Measurements from ENCODE around the gene SEMA6D.

The SEMA6D gene

DNA sequence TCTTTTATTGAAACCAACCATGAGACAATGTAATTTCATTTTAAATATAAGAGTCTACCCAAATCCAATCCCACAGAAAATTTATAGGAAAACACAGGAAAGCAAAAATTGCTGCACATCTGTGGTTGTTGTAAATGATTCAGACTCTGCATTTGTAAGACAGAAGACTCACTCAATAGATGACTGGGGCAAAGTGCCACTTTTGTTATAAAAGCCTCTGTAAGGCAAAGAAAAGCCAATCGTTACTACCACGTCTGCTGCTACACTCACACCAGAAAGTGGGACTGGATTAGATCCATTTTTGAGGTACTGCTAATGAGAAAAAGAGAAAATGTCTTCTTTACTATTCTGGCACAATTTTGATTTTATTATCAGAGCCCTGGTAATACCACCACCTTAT is 74.9 kb downstream of the SEMA6D start:
- no peak for DNase-seq

DNA sequence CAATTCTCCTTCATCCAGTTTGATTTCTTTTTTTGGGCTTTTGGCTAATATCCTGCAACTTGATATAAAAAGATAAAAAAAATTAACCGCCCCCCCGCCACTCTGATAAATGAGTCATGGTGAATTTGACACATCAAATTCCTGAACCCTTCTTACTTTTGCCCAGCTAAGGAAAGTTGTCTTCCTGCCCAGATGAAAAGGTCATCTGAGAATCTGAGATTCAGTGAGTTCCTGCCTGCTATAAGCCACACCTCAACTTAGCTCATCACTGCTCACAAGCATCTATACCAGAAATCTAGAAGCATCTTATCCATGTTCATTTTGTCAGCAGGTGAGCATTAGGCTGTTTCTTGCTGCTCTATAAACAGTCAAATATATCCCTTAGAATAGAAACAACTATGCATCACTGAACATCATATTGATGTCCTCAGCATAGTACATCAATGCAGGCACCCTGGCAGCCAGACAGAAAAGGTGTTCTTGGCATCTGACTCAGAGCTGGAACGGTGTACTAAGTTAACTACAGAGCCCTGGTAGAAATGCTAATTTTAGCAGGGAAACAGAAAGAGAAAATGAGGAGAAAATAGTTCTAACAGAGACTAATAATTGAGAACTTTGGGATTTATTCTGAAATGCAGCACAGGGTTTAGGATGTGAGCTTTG is 77.1 kb downstream of the SEMA6D start:
- DNase-seq, result no peak

DNA sequence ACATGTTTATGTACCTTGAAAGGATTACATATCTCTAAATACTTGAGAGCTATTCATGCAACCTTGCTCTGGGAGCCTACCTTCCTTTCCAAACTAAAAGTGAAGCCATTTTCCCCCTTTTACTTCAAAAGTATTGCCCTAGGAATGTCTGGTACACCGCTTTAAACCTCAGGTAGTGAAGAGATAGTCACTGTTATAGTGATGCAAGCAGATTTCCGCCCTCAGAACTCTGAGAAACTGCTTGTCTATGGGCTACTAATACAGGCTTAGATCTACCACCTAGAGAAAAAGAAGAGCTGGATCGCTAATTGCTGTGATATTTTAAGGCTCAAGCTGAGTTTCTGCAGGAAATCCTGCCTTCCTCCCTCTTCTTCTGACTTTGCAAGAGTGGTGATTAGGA is 78.6 kb downstream of the SEMA6D start:
- no peak for DNase-seq

DNA sequence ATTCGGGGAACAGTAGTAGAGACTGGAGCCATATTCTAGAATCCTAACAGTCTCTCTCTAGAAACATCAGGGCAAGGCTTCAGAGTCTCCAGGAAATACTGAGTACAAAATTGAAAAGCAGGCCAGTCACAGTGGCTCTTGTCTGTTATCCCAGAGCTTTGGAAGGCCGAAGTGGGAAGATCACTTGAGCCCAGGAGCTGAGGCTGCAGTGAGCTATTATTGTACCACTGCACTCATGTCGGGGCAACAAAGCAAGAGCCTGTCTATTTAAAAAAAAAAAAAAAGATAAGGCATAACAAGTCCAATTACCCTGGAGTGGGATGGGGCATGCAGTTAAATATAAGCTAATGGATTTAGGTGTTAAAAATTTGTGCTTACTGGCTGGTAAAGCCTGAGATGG is 79.0 kb downstream of the SEMA6D start:
- no peak for DNase-seq

DNA sequence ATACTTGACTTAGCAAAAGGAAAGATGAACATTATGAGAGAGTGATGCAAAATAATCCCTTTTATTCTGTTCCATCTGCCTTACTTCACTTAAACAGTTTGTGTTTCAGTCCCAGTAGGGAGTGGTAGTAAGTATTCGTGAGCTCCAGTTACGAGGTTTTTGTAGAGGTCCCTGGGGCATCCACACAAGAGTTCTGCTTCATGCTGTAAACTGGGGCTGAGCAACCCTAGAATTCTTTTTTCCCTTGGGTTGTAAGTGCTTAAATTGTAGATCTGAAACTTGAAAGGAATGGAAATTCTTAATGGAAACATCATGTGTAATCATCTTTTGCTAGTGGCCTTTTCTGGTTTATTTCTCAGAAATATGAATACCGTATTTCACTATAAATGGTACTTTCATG is 79.5 kb downstream of the SEMA6D start:
- no peak for DNase-seq

DNA sequence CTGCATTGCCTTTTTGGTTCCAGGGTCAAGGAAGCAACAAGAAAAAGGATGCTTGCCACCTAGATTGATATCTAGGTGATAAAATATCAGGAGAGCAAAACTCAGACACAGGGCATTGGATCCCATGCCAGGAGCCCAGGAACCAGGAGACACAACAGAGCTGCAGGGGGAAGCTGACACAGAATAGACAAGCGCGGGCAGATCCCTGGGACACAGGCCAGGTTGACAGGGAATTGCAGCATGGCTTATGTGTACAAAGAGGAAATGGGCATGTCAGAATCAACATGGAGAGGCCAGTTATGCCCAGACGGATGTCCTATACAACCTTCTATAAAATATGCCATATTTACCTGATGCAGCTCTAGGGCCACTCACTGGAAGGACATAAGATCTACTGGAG is 84.2 kb downstream of the SEMA6D start:
- no peak for DNase-seq

DNA sequence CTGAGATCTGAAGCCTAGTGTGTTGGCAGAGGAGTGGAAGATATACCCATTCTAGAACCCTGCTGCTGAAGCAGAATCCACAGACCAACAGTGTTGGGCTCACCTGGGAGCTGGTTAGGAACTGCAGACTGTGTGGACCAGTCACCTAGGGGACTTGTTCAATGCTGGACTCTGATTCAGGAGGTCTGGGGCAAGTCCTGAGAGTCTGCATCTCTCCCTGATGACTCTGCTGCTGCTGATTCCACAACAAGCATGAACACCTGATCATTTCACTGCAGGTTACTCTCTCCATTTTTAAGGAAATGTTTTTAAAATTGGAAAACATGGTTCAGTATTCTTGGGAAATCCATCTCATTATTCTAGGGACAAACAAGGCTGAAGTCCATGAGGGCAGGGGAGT is 84.9 kb downstream of the SEMA6D start:
- DNase-seq, result no peak

DNA sequence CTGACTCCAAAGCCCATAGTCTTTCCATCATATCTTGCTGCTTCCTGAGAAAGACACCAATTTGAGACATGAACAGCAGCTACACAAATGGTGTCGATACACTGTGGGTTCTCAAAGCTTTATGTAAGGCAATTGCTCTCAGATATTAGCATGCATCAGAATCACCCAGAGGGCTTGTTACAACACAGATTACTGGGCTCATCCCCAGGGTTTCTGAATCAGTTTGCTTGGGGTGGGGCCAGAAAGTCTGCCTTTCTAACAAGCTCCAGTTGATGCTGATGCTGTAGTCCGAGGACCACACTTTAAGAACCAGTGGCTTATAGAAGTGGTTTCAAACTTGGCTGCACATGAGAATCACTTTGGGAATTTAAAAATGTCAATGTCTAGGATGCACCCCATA is 86.5 kb downstream of the SEMA6D start:
- no peak for DNase-seq

DNA sequence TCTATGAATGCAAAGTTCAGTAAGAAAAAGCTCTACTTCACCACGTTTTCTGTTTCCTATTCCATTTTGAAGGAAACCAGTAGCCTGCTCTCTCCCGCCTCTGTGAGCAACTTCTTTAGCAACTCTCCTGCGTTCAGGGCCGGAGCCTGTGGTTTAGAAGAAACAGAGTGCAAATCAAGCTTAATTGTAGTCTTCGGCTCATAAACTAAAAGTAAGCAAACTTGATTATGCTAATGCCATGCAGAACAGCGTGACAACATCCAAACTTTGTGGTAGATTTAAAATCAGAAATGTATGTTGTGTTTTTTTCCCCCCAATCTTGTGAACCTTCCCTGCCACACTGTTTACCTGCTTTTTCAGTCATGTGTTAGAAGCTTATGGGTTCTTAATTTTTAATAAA is 87.4 kb downstream of the SEMA6D start:
- no peak for DNase-seq

DNA sequence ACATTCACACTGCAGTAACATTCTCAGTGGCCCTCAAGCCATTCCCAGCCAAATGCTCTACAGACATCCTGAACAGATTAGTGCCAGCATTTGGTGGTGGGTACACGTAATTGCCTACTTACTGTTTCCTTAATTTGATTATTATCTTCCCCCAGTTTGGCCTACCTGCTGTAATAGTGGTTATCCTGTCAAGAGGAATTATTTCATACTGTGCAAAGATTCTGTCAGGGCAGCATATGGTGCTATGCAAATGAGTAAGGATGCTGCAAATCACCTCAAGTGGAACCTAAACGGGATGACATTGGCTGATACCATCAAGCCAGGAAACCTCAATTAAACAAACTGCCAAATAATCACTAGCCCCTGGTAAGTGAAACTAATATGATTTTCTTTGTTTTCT is 88.7 kb downstream of the SEMA6D start:
- no peak for DNase-seq

DNA sequence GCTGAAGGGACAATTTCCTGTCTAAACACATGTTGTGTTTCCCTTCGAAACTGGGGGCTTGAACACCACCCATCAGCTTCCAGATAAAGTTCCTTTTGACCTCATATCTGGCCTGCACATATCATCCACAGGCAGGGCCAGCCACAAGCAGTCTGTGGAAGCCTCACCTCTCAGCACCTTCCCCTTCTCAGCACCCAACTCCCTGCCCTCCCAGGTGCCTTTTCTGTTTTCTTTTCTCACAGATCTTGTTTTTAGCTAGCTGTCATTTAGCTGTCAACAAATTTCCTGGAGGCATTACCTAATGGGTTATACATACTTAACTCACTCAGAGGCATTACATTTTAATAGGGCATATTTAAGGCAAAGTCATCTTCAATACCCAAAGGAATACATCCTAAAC is 93.9 kb downstream of the SEMA6D start:
- no peak for DNase-seq

DNA sequence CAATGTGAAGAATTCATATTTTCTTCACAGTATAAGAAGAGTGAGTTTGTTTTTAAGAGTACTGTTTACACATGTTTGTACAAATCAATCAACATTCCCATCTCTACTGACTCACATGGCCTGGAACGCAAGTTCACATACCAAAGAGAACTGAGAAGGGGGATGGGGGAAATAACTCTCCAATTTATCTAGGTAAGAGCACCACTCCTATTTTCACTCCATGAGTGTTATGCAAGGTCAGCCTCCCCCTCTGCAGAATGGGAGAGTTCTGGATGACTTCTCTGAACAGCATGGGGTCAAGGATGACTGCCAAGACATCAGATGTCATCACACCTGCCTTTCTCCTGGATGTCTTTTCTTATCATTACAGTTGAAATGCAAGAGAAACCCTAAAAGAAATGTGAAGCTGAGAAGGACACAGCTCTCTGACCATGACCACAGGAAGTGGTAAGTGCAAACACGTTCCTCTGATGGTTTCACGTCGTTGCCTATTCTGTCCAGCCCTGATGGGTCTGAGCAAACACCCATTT is 95.2 kb downstream of the SEMA6D start:
- no peak for DNase-seq

DNA sequence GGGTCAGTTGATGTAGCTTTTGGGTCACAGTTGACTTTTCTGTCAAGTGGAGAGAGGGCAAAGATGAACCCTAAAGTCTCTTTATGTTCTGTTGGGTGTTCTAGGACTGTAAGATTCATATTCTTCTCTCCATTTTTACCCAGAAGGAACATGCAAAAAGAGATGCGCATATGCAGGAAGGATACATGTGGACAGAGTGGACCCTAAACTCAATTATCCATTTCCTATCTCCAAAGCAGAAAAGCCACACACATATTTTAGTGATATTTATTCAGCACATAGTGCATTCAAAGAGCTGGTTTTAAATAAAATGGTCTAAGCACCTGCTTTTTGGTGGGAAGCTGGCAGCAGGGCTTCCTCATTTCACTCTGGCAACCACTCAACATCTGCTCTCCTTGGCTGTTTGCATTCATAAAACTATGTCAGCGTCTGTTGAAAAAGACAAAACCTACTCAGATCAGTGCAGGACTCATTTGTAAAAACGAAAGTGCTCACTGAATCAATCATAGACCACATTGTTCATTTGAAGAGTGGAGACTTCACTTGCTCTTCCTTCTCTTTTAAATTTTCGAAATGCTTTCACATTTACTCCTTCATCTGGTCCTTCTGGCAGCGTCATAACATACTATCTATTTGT is 96.6 kb downstream of the SEMA6D start:
- DNase-seq, result no peak

DNA sequence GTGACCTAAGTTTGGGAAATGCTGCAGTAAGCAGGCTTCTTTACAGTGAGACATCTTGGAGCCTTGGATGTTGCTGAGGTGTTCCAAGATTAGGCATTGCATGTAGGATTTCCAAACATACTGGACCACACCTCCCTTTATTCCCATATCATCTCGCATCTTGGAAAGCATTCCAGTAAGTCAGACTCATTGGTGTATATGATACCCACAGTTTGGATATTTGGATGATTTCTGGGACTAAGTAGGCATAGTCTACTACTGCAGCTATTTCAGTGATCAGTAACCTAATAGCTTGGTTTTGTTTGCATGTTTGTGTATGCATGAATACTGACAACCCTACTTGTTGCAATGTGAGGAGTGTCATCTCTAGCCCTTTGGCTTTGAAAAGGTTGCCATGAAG is 97.3 kb downstream of the SEMA6D start:
- no peak for DNase-seq

DNA sequence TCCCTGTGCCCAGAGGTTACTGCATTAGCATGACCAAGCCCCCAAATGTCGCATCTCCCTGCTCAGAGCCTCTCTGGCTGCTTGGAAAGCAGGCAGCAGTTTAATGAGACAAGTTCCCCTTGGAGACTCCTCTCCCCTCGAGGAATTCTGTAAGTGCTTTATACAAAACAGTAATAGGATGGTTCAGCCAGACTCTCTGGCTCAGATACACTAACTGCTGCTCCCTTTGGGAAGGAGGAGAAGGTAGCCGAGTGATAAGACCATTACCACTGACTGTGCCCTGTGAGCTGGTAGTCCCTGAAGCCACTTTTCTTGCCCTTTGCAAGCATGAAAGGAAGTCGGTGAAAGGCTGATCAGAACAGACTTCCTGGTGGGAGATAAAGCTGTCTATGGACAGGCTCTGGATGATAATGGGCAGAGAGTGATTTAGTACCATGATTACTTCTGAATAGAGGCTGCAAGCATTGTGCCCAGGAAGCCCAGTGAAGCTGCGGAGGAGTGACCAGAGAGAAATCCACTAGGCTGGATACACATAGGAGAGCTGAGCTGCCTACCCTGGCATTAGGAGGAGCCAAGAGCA is 100.8 kb downstream of the SEMA6D start:
- DNase-seq, result no peak

DNA sequence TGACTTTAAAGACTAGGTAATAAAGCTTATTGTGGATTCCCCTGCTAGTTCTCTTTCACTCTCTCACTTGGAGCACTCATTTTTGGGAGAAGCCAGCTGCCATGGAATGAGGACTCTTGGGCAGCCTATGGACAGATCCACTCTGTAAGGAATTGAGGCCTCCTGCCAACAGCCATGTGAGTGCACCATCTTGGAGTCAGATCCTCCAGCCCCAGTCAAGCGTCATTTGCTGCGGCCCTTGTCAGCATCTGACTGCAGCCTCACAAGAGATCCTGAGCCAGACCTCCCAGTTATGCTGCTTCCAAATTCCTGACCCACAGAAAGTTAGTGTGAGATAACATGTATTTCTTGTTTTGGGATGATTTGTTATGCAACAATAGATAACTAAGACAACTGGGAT is 101.9 kb downstream of the SEMA6D start:
- no peak for DNase-seq

DNA sequence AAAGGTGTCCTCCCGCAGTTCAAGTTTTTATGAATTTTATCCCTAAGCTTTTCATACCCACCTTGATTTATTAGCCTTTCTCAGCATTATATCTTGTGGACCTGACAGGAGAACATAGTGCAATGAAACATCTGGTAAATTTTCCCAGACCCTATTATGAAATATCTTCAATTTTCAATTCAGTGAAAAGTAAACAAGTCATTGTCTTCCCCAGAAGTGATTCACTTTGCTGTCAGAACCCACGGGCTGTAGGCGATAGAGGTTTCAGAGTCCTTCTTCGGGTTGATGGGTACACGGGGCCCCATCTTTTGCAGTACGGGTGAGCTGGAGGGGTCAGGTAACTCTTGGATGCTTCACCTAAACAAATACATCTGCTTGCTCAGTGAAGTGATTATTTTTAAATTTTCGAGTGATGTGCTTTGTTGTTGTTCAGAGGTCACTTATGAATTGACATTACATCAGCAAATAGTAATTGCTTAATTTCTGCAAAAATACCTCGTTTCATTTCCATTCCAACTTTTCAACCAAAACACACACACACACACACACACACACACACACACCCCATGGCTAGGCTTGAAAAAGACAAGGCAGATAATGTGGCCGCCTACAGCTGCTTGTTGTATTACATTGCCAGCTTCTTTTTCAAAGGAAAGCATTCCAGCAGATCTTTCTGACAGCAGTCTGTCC is 102.9 kb downstream of the SEMA6D start:
- DNase-seq, result no peak

DNA sequence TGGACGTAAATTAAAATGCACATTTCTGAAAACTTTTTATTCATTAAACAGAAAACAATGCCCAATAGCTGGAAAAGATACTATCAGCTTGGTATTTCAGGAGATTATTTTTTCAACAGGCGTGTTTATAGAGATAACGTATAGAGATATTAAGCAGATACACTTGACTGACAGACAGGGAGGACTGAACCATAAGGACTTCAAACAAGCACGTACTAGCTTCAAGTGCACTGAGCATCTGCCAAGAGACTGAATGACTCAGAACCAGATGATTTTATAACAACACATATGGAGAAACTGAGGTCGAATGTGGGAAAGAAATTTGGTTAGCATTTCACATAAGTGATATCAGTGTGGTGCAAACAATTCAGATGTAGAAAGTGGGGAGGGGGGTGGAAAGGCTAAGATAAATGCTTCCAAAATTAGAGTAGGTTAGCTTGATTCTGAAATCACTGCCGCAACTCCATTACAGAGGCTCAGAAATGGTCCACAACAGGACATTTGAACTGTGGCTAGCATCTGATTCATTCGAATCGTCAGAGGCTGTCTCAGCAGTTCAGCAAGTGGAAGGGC is 103.5 kb downstream of the SEMA6D start:
- no peak for DNase-seq

DNA sequence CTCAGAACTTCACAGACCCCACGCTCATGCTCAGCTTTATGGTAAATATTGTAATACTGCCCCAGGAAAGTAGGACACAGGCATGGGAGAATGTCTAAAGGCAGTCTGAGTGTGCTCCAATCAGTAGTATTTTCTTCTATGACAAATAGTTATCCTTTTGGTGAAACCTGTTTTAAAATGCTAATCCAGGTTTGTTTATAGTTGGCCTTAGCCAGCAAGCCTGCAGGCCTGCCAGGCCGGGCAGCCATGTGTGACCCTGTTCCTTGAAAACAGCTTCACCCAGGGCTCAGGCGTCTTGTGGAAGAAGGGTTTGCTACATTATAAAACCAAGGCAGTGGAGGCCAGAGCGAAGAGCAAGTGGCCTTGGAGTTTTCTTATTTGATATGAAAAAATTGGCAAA is 104.7 kb downstream of the SEMA6D start:
- DNase-seq, result no peak

All from activated CD4-positive, alpha-beta T cell treated with anti-CD3 and anti-CD28 coated beads for 4 hours (primary cell).